Right lobe of liver (tissue), 4 donors: Measurements from ENCODE around the gene MOB1A.

Experiments
- POLR2A ChIP-seq: fragments of 450-650 bp; IDR thresholded peaks from one replicate; pipeline ENCODE4 v1.6.1; 2017; ENCODE audit warnings: antibody characterized with exemption, mild to moderate bottlenecking
- TF ChIP-seq, protein P1 (sequence below), 4 donors: fragments of 200-600 bp in 3 of 4; fragments of 450-650 bp in 1 of 4; IDR thresholded peaks; one replicate each; pipeline versions ENCODE4 v1.5.1 to v1.8.0; 2016 to 2022; ENCODE audit warnings: antibody characterized with exemption in 4 of 4, mild to moderate bottlenecking in 2 of 4
- donor health status: DM: no; HTN: no; CAD: no.
- donor health status: DM: no; HTN: no; CAD: no.
- donor health status: DM: no; HTN: yes; CAD: no.

DNA sequence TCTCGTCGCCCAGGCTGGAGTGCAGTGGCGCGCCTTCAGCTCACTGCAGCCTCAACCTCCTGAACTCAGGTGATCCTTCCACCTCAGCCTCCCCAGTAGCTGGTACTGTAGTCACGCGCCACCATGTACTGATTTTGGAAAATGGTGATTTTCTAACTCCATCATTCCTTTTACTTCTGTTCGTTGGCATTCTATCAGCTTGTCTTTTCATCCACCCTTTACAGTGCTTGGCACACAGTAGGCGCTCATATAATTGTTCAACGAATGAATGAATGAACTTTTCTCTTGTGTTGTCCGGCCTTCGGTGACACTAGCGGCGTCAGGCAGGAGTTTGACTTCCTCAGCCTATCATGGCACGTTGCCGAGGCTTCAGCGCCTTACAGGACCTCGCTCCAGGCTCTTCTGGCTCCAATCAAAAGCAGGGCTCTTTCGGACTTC lies 19.4 kb upstream of the MOB1A start:
- TF ChIP-seq POLR2A = no peak
- TF ChIP-seq, protein P1, sequence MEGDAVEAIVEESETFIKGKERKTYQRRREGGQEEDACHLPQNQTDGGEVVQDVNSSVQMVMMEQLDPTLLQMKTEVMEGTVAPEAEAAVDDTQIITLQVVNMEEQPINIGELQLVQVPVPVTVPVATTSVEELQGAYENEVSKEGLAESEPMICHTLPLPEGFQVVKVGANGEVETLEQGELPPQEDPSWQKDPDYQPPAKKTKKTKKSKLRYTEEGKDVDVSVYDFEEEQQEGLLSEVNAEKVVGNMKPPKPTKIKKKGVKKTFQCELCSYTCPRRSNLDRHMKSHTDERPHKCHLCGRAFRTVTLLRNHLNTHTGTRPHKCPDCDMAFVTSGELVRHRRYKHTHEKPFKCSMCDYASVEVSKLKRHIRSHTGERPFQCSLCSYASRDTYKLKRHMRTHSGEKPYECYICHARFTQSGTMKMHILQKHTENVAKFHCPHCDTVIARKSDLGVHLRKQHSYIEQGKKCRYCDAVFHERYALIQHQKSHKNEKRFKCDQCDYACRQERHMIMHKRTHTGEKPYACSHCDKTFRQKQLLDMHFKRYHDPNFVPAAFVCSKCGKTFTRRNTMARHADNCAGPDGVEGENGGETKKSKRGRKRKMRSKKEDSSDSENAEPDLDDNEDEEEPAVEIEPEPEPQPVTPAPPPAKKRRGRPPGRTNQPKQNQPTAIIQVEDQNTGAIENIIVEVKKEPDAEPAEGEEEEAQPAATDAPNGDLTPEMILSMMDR (IDR thresholded peaks at IDR 0.05) = no peak
